SW 1271 (cell line): Measurements from ENCODE around the gene SCNN1A.
A peak's percentile ranks its signal among the peaks of the same experiment; 100 is the strongest.

ENCODE experiments used
- DNase-seq, 2 experiments: peaks; one replicate each; lab custom pipeline; 2025; lab: John Stamatoyannopoulos, UW

The SCNN1A gene

DNA sequence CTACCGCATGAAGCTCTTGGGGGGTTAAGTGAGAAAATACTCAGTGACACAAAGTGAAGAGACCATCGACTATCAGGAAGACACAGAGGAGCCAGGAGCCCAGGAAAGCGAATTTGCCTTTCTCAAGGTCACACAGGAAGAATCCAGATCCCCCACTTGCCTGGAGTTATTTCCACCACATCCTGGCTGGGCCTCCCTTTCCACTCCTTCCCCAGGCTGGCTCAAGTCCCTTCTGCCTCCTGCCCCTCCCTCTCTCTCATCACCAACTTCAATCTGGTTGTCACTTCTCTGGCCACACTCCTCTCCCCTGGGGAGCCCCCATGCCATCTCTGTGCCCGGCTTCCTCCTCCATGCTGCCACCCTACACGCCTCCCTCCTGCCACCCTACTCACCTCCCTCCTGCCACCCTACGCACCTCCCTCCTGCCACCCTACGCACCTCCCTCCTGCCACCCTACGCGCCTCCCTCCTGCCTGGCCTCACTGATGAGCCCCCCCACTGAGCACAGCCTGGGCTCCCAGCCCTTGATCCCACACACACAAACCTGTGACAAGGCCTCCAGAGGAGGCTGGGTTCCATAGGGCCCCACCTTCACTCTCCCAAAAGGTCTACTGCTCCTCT is 6.3 kb downstream of the SCNN1A start:
- DNase-seq = no peak

DNA sequence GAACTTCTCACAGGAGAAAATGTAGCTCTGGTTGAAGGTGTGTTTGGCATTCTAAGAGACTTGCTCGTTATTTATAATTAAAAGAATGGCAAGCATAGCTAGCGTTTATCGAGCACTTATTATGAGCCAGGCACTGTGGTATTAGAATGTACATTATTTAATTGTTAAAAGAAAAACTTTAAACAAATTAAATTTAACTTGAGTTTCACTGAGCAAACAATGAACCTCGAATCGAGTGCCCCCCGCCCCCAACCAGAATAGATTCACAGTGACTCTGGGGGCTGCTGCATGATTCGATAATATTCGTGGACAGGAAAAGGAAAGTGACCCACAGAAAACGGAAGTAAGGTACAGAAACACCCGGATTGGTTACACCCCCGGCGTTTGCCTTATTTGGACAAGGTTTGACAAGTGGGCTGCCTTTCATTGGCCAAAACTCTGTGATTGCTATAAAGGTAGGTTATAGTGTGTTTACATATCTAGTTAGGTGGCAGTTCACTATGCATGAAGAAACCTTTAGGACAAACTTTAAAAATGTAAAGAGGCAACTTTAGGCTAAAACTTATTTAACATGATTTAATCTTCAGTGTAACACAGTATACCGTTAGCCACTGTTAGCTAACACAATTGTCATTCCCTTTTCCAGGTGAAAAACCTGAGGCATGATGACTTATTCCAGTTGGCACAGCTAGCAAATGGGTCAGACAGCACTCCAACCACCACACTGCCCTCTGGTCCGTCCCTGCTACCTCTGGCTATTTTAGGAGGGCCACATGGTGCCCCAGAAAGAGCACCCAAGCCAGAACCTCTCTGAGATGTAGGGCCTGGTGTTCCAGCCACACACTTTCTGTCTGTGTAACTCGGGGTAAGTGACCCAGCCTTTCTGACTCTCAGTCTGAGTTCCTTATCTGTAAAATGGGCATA is 7.1 kb downstream of the SCNN1A start:
- DNase-seq = no peak

DNA sequence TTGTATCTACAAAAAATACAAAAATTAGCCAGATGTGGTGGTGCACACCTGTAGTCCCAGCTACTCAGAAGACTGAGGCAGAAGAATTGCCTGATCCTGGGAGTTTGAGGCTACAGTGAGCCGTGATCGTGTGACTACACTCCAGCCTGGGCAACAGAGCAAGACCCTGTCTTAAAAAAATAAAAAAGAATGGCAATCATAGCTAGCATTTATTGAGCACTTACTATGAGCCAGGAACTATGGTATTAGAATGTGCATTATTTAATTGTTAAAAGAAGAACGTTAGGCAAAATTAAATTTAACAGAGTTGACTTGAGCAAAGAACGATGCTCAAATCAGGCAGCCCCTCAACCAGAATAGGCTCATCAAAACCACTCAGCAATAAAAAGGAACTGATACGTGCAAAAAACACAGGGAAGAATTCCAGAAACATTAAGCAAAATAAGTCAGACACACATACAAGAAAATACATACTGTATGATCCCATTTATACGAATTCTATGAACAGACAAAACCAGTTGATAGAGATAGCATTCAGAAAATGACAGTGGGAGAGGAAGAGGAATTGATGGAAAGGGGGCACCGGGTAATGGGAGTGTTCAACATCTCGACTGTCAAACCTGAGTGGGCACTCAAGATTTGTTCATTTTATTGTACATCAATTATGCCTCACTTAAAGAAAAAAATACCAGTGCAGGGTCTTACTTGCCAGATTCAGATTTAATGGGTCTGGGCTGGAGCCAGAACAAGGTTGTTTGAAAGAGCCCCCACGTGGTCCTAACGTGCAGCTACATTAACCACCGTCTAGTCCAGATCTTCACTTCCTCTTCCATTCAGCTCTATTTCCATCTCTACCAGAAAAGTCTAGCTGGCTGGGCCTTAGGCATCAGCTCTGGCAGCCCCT is 8.0 kb downstream of the SCNN1A start:
- peak in 1 of 2 experiments; percentile 60 for DNase-seq

DNA sequence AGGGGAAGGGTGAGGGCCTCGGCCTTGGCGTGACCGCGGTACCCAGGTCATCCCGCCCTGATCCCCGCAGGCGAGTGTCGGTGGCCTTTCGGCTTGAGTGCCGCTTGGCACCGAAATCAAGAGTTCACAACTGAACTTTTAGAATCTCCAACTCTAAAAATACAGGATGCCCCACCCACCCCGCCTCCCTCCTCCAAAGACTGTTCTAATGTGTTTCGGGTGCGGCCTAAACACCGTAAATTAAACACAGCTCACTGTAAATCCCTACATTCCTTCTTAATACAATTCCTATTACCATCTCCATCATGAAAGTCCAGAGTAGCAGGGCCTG is 11.4 kb downstream of the SCNN1A start:
- DNase-seq = no peak

DNA sequence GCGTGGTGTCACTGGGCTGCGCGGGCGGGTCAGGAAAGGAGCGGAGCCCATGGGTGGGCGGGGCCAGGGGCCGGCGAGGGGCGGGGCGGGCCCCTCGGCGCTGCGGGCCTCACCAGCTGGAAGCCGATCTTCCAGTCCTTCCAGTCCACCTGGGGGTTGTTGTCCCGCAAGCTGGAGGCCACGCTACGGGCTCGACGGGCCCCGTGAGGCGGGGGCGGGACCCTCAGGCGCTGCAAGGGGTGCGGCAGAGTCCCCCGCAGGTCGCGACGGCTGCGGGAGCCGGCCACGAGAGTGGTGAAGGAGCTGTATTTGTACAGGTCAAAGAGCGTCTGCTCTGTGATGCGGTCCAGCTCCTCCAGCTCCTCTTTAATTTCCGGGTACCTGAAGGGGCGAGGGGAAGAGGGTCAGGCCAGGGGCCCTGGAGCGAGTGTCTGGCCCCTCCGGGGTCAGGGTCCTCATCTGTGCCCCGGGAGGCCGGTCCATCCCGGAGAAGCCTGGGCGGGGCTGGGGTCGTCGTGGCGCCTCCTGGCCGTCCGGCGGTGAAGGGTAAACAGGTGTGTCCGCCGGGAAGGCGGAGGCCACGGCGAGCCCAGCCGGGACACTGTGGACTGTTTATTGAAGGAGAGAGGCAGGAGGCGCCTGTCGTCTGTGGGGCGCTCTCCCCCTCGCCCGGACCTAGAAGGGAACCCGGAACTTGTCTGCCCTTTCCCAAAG is 11.9 kb downstream of the SCNN1A start:
- peak; percentile 43 to 72 for DNase-seq

DNA sequence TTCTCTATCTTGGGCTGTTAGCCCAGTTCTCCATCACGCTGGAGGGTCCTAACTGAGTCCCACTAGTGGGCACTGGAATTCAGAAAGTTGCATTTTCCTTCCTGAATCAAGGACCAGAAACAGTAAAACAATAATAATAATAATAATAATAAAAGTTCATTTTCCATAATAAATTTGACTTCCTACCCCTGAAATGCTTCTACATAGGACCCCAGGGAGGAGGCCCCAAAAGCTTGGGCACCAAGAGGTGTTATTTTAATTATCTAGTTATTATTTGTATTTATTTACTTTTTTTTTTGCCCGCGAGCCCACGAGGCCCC is 12.4 kb downstream of the SCNN1A start:
- DNase-seq = no peak

DNA sequence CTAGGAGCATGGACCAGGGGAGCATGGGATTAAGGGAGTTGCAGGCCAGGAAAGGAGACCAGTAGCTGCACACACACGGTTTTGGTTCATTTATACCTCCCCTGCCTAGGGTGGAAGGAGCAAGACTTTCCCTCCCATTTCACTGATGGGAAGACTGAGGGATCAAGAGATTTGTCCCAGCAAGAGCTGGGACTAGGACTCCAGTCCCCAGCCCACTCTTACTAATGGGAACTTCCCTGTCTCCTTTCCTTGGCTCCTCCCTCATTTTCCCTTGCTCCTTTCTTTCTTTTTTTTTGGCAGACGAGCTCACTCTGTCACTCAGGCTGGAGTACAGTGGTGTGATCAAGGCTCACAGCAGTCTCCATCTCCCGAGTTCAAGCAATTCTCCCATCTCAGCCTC is 13.0 kb downstream of the SCNN1A start:
- no peak for DNase-seq

DNA sequence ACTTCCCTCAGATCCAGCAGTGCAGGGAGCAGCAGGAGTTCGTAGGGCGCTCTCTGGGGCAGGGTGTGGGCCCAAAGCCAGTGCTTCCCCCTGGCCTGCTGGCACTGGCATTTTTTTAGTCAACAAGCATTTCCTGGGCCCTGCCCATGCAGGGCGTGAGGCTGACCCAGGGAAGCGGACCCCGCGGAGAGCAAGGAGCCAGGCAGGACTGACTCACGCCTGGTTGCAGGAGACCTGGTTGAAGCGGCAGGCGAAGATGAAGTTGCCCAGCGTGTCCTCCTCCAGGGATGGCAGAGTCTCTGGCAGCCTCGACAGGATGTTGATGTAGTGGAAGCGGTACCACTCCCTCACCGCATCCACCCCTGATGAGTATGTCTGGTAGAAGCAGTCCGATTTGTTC is 13.5 kb downstream of the SCNN1A start:
- DNase-seq = peak; percentile 70 to 86

DNA sequence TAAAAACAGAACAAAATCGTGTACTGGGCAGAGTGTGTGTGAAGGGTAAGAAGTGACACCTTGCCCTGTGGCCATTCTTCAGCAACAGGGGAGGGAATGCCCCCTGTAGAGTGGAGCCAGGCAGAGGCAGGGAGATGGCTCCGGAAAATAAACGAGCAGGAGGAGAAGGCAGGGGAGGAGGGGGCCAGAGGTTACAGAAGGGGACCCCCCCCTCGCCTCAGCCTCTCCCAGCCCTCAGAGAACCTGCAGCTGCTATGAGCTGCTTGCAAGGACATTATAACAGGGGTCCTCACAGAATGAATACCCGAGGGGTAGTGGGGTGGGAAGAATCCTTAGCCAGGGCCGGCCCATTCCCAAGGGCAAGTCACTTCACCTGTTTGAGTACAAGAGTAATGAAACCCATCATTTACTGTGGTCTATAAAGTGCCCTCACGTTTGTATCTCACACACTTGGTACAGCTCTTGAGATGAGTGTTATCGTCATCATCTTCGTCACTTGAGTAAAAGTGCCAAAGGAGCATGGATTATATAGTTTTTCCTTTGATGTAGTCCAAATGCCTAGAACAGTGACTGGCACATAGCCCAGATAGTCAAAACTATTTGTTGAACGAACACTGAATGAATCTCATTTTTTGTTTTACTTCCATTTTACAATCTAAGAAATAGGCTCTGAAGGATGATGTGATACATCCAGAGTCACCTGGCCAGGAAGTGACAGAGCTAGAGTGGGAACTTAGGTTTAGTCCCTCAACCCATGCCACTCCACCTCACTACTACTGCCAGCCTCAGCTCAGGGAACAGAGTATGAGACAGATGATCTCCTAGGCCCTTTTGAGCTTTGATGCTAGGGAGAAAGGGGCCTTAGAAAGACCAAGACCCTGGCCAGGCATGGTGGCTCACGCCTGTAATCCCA is 14.5 kb downstream of the SCNN1A start:
- DNase-seq = no peak

DNA sequence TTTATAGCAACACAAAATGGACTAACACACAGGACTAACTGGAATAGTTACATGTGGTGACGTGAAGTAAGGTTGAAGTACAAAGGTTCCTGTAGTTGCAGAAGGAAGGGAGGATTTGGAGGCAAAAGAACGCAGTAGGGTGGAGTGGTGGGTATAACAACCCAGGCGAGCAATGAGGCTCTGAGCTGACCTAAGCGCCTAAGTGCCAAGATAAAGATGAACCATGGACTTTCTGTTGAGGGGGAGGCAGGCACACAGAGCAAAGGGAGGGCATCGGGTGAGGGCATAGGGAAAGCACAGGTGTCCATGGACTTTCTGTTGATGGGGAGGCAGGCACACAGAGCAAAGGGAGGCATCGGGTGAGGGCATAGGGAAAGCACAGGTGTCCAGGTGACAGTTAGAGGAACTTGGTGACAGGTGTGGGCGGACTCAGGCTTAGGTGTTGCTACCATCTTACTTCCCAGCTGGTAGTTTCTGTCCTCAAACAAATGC is 15.2 kb downstream of the SCNN1A start:
- DNase-seq = no peak

DNA sequence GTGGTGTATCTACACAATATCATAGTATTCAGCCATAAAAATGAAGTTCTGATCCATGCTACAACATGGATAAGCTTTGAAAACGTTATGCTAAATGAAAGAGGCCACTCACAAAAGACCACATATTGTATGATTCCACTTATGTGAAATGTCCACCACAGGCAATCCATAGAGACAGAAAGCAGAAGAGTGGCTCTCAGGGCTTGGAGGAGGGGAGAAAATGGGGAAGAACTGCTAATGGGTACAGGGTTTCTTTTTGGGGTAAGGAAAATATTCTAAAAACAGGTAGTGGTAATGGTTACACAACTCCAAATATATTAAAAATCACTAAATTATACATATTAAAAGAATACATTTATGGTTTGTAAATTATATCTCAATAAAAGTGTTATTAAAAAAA is 16.5 kb downstream of the SCNN1A start:
- no peak for DNase-seq

DNA sequence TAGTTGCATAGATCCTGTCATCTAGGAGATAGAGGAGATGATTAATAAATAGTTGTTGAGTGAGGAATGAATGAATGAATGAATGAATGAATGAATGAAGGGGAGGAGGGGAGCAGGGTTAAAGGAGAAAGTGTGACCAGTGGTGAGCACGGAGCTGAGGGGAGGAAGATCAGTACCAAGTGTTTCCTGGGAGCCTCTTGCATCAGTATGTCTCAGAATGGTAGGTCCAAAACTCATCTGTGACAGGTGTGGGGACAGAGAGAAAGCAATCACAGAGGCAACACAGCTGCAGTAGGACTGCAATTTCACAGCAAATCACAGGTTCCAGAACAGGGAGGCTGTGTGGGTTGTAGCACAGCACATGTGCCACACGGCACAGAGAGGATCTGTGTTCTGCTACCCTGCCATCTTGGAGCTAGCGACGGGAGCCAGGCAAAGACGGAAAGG is 19.0 kb downstream of the SCNN1A start:
- DNase-seq = no peak

DNA sequence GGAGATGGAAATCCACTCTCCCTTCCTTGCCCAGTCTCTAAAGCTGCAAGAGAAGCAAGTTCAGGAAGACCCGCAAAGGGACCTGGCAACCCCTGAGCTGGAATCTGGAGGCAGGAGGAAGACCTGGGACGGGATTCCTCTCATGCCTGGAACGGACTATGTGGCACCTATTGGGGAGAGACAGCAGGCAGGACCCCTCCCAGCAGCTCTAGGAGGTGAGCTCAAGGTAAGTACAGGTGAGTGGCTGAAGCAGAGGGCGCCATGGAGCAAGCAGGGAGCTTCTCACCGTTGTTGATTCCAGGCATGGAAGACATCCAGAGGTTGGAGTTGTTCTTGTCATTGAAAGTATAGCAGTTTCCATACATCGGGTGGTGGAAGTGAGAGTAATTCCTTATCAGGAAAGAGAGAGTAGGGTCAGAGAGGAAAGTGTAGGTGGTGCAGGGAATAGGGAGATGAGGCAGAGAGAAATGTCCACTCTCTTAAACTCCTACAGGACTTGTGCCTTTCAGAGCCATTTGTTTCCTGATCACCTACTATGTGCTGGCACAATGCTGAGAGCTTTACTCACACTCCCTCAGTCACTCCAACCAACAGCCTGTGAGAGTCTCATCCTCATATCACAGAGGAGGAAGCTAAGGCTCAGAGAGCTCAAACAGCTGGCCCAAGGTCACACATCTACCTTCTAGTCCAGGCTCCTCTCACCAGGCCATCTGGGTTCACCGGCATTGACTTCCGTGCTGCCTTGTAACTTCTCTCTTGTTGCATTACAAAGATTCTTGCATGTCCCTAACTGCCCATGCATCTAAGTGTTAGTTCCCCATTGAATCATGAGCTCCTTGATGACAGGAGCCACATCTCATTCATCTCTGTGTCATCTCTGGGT is 19.6 kb downstream of the SCNN1A start:
- DNase-seq = no peak

DNA sequence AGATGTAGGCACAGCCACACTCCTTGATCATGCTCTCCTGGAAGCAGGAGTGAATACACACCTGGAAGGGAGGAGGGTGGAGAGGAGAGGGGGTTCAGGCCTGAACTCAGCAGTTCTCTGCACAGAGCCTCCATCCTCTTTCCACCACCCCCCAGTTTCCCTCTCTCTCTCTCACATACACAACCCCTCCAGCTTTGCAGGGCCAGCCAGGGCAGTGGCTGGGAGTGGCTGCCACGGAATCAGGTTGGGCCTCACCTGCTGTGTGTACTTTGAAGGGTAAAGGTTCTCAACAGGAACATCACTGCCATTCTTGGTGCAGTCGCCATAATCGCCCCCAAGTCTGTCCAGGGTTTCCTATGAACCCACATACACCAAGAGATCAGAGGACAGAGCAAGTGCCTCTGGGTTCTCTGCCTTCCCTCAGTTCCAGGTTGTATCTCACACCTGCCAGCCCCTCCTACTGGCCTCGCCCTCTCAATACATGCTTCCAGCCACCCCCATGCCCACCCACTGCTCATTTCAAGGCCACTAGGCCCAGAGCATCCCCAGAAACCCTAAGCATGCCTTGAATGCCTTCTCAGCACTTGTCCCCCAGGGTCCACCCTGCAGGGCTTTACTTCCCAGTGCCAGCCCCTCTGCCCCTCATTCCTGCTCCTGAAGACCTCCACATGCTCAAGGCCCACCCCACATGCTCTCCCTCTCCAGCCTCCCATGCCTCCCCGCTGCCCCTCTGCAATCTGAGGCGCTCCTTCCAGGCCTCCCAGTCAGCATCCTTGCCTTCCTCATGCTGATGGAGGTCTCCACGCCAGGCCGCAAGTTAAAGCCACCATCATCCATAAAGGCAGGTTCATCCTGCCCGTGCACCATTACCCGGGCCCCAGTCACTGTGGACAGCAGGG is 20.6 kb downstream of the SCNN1A start:
- no peak for DNase-seq

DNA sequence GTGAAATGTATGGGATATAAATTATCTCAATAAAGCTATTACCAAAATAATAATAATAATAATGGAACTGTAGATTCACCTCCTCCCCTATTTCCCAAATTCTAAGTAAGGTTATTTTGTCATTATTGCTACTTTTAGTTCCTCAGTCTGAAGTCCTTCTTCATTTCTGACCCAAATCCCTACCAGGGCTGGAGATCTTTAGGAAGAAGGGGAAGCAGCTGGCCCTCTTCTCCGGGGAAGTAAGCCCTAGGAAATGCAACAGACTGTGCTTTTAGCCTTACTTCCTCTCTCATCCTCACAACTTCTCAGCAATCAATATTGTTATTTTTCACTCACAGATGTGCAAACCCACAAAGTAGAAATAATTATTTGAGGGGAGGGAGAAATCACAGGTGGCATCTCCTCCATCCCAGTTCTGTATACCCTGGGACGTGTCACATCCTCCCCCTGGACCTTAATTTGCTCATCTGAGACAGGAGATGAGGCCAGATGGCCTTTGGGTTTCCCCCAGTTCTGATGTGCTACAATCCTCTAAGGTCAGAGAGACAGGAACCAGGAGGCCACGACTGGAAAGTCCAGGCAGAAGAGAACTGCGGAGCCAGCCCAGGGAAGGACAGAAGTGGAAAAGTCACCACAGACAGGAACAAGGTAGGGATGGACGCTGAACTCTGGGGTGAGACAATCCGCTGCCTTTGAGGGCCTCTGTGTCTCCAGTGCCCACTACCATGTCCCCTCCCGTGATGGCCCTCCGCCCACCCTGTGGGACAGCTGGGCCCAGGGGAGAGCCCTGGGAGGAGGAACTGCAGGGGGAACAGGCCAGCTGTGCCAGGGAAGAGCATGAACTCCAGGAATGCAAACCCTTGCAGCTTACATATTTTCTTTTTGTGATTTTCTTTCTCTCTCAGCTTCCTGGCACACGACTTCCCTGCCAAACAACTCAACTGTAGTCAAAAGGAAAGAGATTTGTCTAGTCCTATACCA is 22.9 kb downstream of the SCNN1A start:
- DNase-seq = no peak

DNA sequence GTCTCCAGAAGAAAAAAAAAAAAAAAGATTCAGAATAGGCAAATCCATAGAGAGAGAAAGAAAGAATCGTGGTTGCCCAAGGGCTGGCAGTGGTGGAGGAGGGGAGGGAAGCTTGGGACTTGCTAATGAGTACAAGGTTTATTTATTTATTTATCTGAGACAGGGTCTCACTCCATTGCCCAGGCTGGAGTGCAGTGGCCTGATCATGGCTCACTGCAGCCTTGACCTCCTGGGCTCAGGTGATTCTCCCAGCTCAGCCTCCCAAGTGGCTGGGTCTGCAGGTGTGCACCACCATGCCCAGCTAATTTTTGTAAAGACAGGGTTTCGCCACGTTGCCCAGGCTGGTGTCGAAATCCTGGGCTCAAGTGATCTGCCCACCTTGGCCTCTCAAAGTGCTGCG is 23.7 kb downstream of the SCNN1A start:
- no peak for DNase-seq
